Tracheal epithelial cell (primary cell): ENCODE results near the gene PDZRN4. TPM values are rescaled to one million over a fixed set of nuclear protein-coding genes. Genes with fewer than 3 reads are reported as not detected.

ENCODE experiments used
- total RNA-seq: library from RNA; depleted of rRNA; stranded (reverse); fragments of >200 nt; gene quantifications from 2 replicates; pipeline ENCODE4 v1.2.1, GENCODE V29; 2014

PDZRN4 gene
- total RNA-seq, result not detected in 2 replicates

DNA sequence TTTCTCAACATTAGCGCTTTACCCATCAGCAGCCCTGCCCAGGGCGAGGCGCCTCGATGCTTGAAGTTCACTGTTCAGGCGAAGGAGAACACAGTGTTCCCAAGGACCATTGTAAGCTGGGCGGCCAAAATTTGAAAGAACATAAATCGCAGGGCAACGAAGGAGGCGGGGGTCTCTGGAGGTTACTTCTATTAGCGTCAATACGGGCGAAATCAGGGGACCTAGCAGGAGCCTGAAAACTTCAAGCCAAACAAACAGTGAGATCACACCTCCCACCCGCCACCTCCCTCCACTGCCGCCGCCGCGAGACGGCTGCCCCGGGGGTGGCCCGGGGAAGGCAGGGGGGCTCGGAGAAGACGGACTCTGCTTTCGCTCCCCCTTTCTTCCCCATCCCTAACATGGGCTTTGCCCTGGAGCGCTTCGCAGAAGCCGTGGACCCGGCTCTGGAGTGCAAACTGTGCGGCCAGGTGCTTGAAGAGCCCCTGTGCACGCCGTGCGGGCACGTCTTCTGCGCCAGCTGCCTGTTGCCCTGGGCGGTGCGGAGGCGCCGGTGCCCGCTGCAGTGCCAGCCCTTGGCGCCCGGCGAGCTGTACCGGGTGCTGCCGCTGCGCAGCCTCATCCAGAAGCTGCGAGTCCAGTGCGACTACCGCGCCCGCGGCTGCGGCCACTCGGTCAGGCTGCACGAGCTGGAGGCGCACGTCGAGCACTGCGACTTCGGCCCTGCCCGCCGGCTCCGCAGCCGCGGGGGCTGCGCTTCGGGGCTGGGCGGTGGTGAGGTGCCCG, at the start of gene PDZRN4:
TSS of gene PDZRN4 (plus strand) at position 263 of the 783 bp plus-strand sequence.

